Liver (tissue), 3 donors: Measurements from ENCODE around the gene EPB41L4B.

Source experiments
- CTCF ChIP-seq: fragments of 150-350 bp; IDR thresholded peaks from 2 replicates; pipeline ENCODE4 v1.5.1; 2017; ENCODE audit warnings: improper control_type of control experiment, low read depth, low read length; ENCODE audit not compliant: missing input control
- GABPA ChIP-seq, 2 donors: IDR thresholded peaks in 1 of 2; conservative IDR thresholded peaks in 1 of 2; 2 replicates each; pipeline ENCODE4 v1.6.1; 2016; ENCODE audit warnings: antibody characterized with exemption in 2 of 2, mild to moderate bottlenecking in 1 of 2, moderate library complexity in 1 of 2
- MAX ChIP-seq: IDR thresholded peaks from 2 replicates; pipeline ENCODE4 v1.6.1; 2016; ENCODE audit warnings: antibody characterized with exemption
- NR2F2 ChIP-seq: IDR thresholded peaks from 2 replicates; pipeline ENCODE4 v1.6.1; 2016; ENCODE audit warnings: antibody characterized with exemption
- RAD21 ChIP-seq, 2 donors: IDR thresholded peaks; 2 replicates each; pipeline ENCODE4 v1.6.1; 2016; ENCODE audit warnings: antibody characterized with exemption in 2 of 2, mild to moderate bottlenecking in 2 of 2
- REST ChIP-seq: IDR thresholded peaks from 2 replicates; pipeline ENCODE4 v1.6.1; 2016; ENCODE audit warnings: antibody characterized with exemption, mild to moderate bottlenecking
- SP1 ChIP-seq: IDR thresholded peaks from 2 replicates; pipeline ENCODE4 v1.6.1; 2018; ENCODE audit warnings: antibody characterized with exemption, mild to moderate bottlenecking
- TAF1 ChIP-seq: conservative IDR thresholded peaks from 2 replicates; pipeline ENCODE4 v1.6.1; 2016; ENCODE audit warnings: antibody characterized with exemption, mild to moderate bottlenecking
- YY1 ChIP-seq: IDR thresholded peaks from 2 replicates; pipeline ENCODE4 v1.6.1; 2016; ENCODE audit warnings: antibody characterized with exemption, mild to moderate bottlenecking
- donor health status: healthy.
- donor health status: healthy.

DNA sequence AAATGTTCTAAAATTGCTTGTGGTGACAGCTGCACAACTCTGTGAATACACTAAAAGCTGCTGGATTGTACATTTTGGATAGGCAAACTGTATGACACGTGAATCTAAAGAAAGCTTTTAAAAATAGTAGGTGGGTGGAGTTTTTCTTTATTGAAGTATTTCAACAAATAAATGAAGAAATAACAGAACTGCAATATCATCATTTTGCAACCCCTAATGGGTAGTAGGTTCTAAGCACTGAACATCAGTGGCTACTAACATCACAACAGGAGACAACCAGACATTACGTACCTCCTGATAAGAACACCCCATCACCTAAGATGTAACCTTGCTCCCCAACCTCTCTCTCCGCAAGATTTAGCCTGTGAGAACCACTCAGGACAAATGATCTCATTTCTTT, 38.6 kb downstream of the EPB41L4B start:
- TF ChIP-seq SP1: no peak
- TF ChIP-seq CTCF: no peak
- TF ChIP-seq TAF1: no peak
- no peak for TF ChIP-seq YY1
- TF ChIP-seq NR2F2: no peak
- no peak for TF ChIP-seq RAD21 (IDR thresholded peaks at IDR 0.05)
- no peak for TF ChIP-seq GABPA (IDR thresholded peaks at IDR 0.05 in 1 of 2, conservative IDR thresholded peaks at IDR 0.05 in 1 of 2)
- no peak for TF ChIP-seq REST
- no peak for TF ChIP-seq MAX
